ENCODE data around the gene AMT.

AMT gene

DNA sequence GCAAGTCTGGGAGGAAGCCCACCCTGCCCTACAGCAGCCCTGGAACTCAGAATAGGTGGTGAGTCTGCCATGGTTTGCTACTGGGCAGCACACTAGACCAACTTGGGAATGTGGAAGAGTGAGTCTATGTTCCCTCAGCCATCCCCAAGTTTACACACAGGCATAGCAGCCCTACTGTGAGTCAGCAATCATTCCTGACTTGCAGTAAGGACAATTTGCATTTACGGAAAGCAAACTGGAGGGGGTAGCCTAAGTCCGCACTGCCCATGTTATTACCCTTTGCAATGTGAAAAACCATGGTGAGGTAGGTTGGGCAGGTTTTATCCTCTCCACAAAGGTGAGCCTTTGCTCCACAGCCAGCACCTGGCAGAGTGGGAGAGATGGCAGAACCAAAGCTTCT lies 5.4 kb downstream of the AMT start:
- Histone ChIP-seq H3K27me3 (ENCODE audit: control insufficient read depth, insufficient read depth, low read length) (no peaks in the 10 kb centered on the region), H3K9me3 (ENCODE audit: control insufficient read depth, insufficient read depth, low read length) (no peaks in the 10 kb centered on the region), H3K4me1 (ENCODE audit: control insufficient read depth, insufficient read depth, low read length) (peaks cover 16% of the 10 kb centered on the region), H3K4me3 (ENCODE audit: low read depth, low read length) (no peak overlapping the region), H3K9ac (ENCODE audit: low read depth, low read length) (no peak overlapping the region), H3K36me3 (ENCODE audit: control insufficient read depth, insufficient read depth, low read length) (peaks cover 7% of the 10 kb centered on the region)

GRCh38 chr3:49415931-49416601 lies 6.2 kb downstream of the AMT start:
- H3K36me3 ChIP-seq (ENCODE audit: control insufficient read depth, insufficient read depth, low read length), result peaks cover 9% of the 10 kb centered on the region
- H3K9ac ChIP-seq (ENCODE audit: low read depth, low read length), result no peak overlapping the region
- H3K27me3 ChIP-seq (ENCODE audit: control insufficient read depth, insufficient read depth, low read length), result no peaks in the 10 kb centered on the region
- H3K4me3 ChIP-seq (ENCODE audit: low read depth, low read length), result no peak overlapping the region
- no peaks in the 10 kb centered on the region for H3K9me3 ChIP-seq (ENCODE audit: control insufficient read depth, insufficient read depth, low read length)
- peaks cover 11% of the 10 kb centered on the region for H3K4me1 ChIP-seq (ENCODE audit: control insufficient read depth, insufficient read depth, low read length)

- no peaks in the 10 kb centered on the region for H3K9me3 ChIP-seq (ENCODE audit: control insufficient read depth, insufficient read depth, low read length)
- peaks cover 18% of the 10 kb centered on the region for H3K4me1 ChIP-seq (ENCODE audit: control insufficient read depth, insufficient read depth, low read length)
- H3K4me3 ChIP-seq (ENCODE audit: low read depth, low read length), result no peak overlapping the region
- no peak overlapping the region for H3K9ac ChIP-seq (ENCODE audit: low read depth, low read length)
- H3K27me3 ChIP-seq (ENCODE audit: control insufficient read depth, insufficient read depth, low read length), result no peaks in the 10 kb centered on the region
- peaks cover 9% of the 10 kb centered on the region for H3K36me3 ChIP-seq (ENCODE audit: control insufficient read depth, insufficient read depth, low read length)
Measured at GRCh38 chr3:49414753-49415152, 7.5 kb downstream of the AMT start.

DNA sequence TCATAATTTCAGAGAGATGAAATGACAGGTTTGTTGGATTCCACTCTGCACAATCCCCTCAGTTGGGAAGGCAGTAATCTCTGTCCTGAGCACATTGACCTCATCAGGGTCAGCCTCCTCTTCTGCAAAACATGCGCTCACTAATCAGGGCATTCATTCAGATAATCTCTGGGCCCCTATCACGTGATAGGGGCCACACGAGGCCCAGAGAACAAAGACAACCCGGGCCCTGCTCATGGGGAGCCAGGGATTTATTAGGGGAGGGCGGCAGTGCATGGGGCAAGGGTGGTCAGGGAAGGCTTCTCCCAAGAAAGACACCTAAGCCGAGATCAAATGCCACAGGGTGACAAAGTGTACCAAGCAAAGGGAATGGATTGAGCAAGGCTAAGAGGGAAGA lies 8.9 kb downstream of the AMT start:
- Histone ChIP-seq H3K4me3 (ENCODE audit: low read depth, low read length) (peak overlapping the region; percentile 95), H3K9ac (ENCODE audit: low read depth, low read length) (no peak overlapping the region), H3K9me3 (ENCODE audit: control insufficient read depth, insufficient read depth, low read length) (no peaks in the 10 kb centered on the region), H3K27me3 (ENCODE audit: control insufficient read depth, insufficient read depth, low read length) (no peaks in the 10 kb centered on the region), H3K4me1 (ENCODE audit: control insufficient read depth, insufficient read depth, low read length) (peaks cover 19% of the 10 kb centered on the region), H3K36me3 (ENCODE audit: control insufficient read depth, insufficient read depth, low read length) (peaks cover 6% of the 10 kb centered on the region)

GRCh38 chr3:49412632-49413337 lies 9.5 kb downstream of the AMT start:
- no peaks in the 10 kb centered on the region for H3K9me3 ChIP-seq (ENCODE audit: control insufficient read depth, insufficient read depth, low read length)
- no peaks in the 10 kb centered on the region for H3K27me3 ChIP-seq (ENCODE audit: control insufficient read depth, insufficient read depth, low read length)
- H3K36me3 ChIP-seq (ENCODE audit: control insufficient read depth, insufficient read depth, low read length), result peaks cover 6% of the 10 kb centered on the region
- H3K4me1 ChIP-seq (ENCODE audit: control insufficient read depth, insufficient read depth, low read length), result peaks cover 19% of the 10 kb centered on the region
- H3K4me3 ChIP-seq (ENCODE audit: low read depth, low read length), result peak overlapping the region; percentile 95
- peak overlapping the region; percentile 88 for H3K9ac ChIP-seq (ENCODE audit: low read depth, low read length)

DNA sequence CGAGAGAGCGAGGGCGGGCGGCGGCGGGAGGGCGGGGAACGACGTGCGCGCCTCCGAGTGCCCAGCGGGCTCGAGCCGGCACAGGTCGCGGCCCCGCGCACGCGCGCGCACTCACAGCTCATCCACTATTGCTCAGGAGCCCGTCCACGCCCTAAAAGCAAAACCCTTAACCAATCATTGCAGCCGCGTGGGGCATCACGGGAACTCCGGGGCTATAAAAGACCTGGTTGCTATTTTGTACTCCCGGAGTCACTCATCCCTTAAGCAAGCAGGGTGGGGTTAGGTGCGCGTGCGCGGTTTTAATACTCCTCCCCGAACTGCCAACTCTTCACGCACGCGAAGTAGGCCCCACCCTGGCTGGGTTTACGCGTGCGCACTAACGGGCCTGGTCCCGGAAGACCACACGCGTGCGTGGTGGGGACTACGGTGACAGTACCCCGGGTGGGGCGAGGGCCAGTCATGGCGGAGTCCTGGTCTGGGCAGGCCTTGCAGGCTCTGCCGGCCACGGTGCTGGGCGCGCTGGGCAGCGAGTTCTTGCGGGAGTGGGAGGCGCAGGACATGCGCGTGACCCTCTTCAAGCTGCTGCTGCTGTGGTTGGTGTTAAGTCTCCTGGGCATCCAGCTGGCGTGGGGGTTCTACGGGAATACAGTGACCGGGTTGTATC lies 10.2 kb downstream of the AMT start, which contains the start of the genes RHOA and TCTA:
Gene RHOA (minus strand): TSS at position 9 of the 664 bp plus-strand sequence. CDS start 36,387 bp downstream, outside the sequence.
Gene TCTA (plus strand): TSS at position 456 of the 664 bp plus-strand sequence. CDS start 4 bp downstream, at position 460.
- peak within 1 kb of the TSS; percentile 95 for H3K4me3 ChIP-seq (ENCODE audit: low read depth, low read length)
- peaks cover 6% of the 10 kb centered on the region for H3K36me3 ChIP-seq (ENCODE audit: control insufficient read depth, insufficient read depth, low read length)
- H3K4me1 ChIP-seq (ENCODE audit: control insufficient read depth, insufficient read depth, low read length), result peaks cover 18% of the 10 kb centered on the region
- H3K9me3 ChIP-seq (ENCODE audit: control insufficient read depth, insufficient read depth, low read length), result no peaks in the 10 kb centered on the region
- no peaks in the 10 kb centered on the region for H3K27me3 ChIP-seq (ENCODE audit: control insufficient read depth, insufficient read depth, low read length)
- H3K9ac ChIP-seq (ENCODE audit: low read depth, low read length), result peak within 1 kb of the TSS; percentile 90

GRCh38 chr3:49411535-49411967 lies 10.7 kb downstream of the AMT start:
- Histone ChIP-seq H3K9ac (ENCODE audit: low read depth, low read length) (peak overlapping the region; percentile 90), H3K9me3 (ENCODE audit: control insufficient read depth, insufficient read depth, low read length) (no peaks in the 10 kb centered on the region), H3K36me3 (ENCODE audit: control insufficient read depth, insufficient read depth, low read length) (peaks cover 6% of the 10 kb centered on the region), H3K4me1 (ENCODE audit: control insufficient read depth, insufficient read depth, low read length) (peaks cover 14% of the 10 kb centered on the region), H3K4me3 (ENCODE audit: low read depth, low read length) (peak overlapping the region; percentile 95), H3K27me3 (ENCODE audit: control insufficient read depth, insufficient read depth, low read length) (no peaks in the 10 kb centered on the region)

DNA sequence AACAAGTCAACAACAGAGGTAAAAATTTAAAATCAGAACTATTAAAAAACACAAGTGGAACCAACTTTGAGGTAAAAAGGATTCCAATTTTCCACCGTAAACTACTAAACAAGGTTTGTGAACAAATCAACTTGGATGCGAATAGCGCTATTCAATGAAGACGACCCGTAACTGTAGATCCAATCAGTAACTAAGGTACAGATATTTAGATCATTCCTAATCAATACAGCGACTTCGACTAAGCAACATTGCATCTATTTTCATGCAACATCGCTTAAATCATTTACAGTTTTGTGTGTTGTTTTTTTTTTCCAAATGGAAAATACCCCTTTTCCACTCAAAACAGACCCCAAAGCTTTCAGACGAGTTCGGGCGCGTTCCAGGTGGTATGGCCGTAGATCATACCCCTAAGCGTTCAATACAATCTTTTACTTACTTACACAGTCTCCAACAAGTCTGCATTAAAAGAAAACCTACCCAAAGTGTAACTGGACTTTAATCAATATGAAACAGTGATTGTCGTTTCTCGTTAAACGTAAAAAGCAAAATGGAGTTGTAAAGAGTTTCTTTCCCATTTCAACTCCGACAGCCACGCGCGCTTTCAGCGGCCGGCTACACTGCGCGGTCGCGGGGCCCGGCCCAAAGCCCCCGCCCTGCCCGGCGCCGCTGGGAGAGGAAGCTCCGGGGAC lies 11.3 kb downstream of the AMT start:
- Histone ChIP-seq H3K9me3 (ENCODE audit: control insufficient read depth, insufficient read depth, low read length) (no peaks in the 10 kb centered on the region), H3K27me3 (ENCODE audit: control insufficient read depth, insufficient read depth, low read length) (no peaks in the 10 kb centered on the region), H3K4me3 (ENCODE audit: low read depth, low read length) (peak overlapping the region; percentile 95), H3K4me1 (ENCODE audit: control insufficient read depth, insufficient read depth, low read length) (peaks cover 19% of the 10 kb centered on the region), H3K9ac (ENCODE audit: low read depth, low read length) (peak overlapping the region; percentile 90), H3K36me3 (ENCODE audit: control insufficient read depth, insufficient read depth, low read length) (peaks cover 2% of the 10 kb centered on the region)

DNA sequence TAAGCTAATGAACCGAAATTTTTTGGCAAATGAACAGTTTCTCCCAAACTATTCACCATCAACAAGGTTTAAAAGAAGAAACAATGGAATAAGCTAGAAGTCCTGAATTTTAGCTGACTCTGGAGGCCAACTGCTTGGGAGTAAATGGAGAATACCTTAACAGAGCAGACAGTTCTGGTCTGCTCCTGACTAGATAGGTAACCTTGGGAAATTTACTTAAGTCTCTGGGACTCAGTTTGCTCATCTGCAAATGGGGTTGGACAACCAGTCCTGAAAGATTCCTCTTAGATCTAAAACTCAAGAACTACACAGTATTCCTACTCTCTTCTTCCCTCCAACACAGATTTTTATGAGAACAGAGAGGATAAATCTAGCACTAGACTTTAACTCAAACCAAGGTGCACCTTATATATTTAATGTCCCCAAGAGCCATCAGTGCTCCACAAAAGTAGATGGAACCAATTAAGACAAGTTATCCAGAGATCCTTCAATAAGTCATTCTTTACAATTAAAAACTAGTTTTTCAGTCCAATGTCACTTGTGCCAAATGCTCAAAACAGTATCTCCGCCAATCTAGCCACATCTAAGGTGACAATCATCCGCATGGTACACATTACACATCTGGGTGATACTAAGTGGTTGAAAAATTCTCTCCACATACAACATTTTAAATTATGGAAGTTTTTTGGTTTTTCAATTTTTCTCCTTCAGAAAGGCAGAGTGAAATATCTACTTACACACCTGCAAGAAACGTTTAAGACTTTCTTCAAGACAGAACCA lies 12.0 kb downstream of the AMT start:
- Histone ChIP-seq H3K9ac (ENCODE audit: low read depth, low read length) (peak overlapping the region; percentile 90), H3K4me3 (ENCODE audit: low read depth, low read length) (peak overlapping the region; percentile 95), H3K36me3 (ENCODE audit: control insufficient read depth, insufficient read depth, low read length) (peaks cover 2% of the 10 kb centered on the region), H3K27me3 (ENCODE audit: control insufficient read depth, insufficient read depth, low read length) (no peaks in the 10 kb centered on the region), H3K9me3 (ENCODE audit: control insufficient read depth, insufficient read depth, low read length) (no peaks in the 10 kb centered on the region), H3K4me1 (ENCODE audit: control insufficient read depth, insufficient read depth, low read length) (peaks cover 21% of the 10 kb centered on the region)

GRCh38 chr3:49406571-49407565 lies 15.4 kb downstream of the AMT start:
- Histone ChIP-seq H3K27me3 (ENCODE audit: control insufficient read depth, insufficient read depth, low read length) (no peaks in the 10 kb centered on the region), H3K4me1 (ENCODE audit: control insufficient read depth, insufficient read depth, low read length) (peaks cover 15% of the 10 kb centered on the region), H3K4me3 (ENCODE audit: low read depth, low read length) (no peak overlapping the region)

More at GRCh38 chr3:49406571-49407565, 15.4 kb downstream of the AMT start:
- Histone ChIP-seq H3K36me3 (ENCODE audit: control insufficient read depth, insufficient read depth, low read length) (peaks cover 6% of the 10 kb centered on the region), H3K9ac (ENCODE audit: low read depth, low read length) (no peak overlapping the region), H3K9me3 (ENCODE audit: control insufficient read depth, insufficient read depth, low read length) (no peaks in the 10 kb centered on the region)
